K562 (cell line): ENCODE data around the gene C22orf39. TPM values are rescaled to one million over a fixed set of nuclear protein-coding genes. Genes with fewer than 3 reads are reported as not detected.

Source experiments
- ARID3A ChIP-seq: IDR thresholded peaks from 2 replicates; pipeline ENCODE4 v1.6.1; 2012; ENCODE audit warnings: low read depth, low read length, improper control_type of control experiment, borderline replicate concordance
- CBX3 ChIP-seq, 2 experiments: IDR thresholded peaks; 1 replicate in 1 of 2; 2 replicates in 1 of 2; pipeline ENCODE4 v1.6.1; 2012; ENCODE audit warnings: inconsistent platforms in 2 of 2, low read length in 2 of 2, borderline replicate concordance in 1 of 2, control low read depth in 1 of 2
- CEBPG ChIP-seq, 3 experiments: fragments of 200-800 bp in 1 of 3; sonication (Bioruptor generic) in 1 of 3; sonication (generic) in 1 of 3; formaldehyde crosslinking in 1 of 3; IDR thresholded peaks in 2 of 3; conservative IDR thresholded peaks in 1 of 3; 2 replicates each; pipeline versions ENCODE4 v1.6.1 to v1.8.0; 2016 to 2022; ENCODE audit warnings: missing compliant biosample characterization in 2 of 3, missing genetic modification characterization in 2 of 3, mild to moderate bottlenecking in 1 of 3, missing genetic modification reagents in 1 of 3
- DNMT1 ChIP-seq: fragments of 450-650 bp; IDR thresholded peaks from 2 replicates; pipeline ENCODE4 v1.6.1; 2016; ENCODE audit warnings: antibody characterized with exemption, mild to moderate bottlenecking
- ELF2 ChIP-seq: fragments of 250-450 bp; sonication (Bioruptor Pico); IDR thresholded peaks from 2 replicates; pipeline ENCODE4 v1.5.0; 2021; ENCODE audit warnings: mild to moderate bottlenecking
- FOS ChIP-seq: IDR thresholded peaks from 3 replicates; pipeline ENCODE4 v1.6.1; 2011; ENCODE audit not compliant: insufficient read length; ENCODE audit errors: extremely low read depth
- GTF3C2 ChIP-seq: IDR thresholded peaks from 3 replicates; pipeline ENCODE4 v1.6.1; 2011; ENCODE audit warnings: borderline replicate concordance, mild to moderate bottlenecking, moderate library complexity; ENCODE audit not compliant: insufficient read length; ENCODE audit errors: extremely low read depth
- HLTF ChIP-seq: fragments of 450-650 bp; IDR thresholded peaks from 2 replicates; pipeline ENCODE4 v1.6.1; 2016
- KLF13 ChIP-seq: fragments of 450-650 bp; IDR thresholded peaks from 2 replicates; pipeline ENCODE4 v1.6.1; 2016; ENCODE audit warnings: missing genetic modification characterization, low read depth, mild to moderate bottlenecking, missing compliant biosample characterization, moderate library complexity, borderline replicate concordance
- NFIX ChIP-seq: fragments of 250-450 bp; sonication (Bioruptor Pico); IDR thresholded peaks from 2 replicates; pipeline ENCODE4 v1.4.0; 2020; ENCODE audit warnings: low read depth, mild to moderate bottlenecking, moderate library complexity
- RB1 ChIP-seq: fragments of 450-650 bp; IDR thresholded peaks from 2 replicates; pipeline ENCODE4 v1.6.1; 2017; ENCODE audit warnings: low read depth, mild to moderate bottlenecking
- SNIP1 ChIP-seq: fragments of 450-650 bp; IDR thresholded peaks from 2 replicates; pipeline ENCODE4 v1.7.1; 2017; ENCODE audit warnings: low read depth, mild to moderate bottlenecking
- TAF9B ChIP-seq: fragments of 450-650 bp; IDR thresholded peaks from 2 replicates; pipeline ENCODE4 v1.6.1; 2018; ENCODE audit warnings: mild to moderate bottlenecking; ENCODE audit not compliant: partially characterized antibody
- TFAM ChIP-seq: fragments of 250-450 bp; sonication (Bioruptor Pico); conservative IDR thresholded peaks from 2 replicates; pipeline ENCODE4 v1.5.0; 2021; ENCODE audit warnings: mild to moderate bottlenecking, moderate library complexity
- ZNF398 ChIP-seq: fragments of 250-450 bp; sonication (Bioruptor Pico); IDR thresholded peaks from 2 replicates; pipeline ENCODE4 v1.8.0; 2021; ENCODE audit warnings: moderate library complexity, mild to moderate bottlenecking, inconsistent platforms
- ZNF696 ChIP-seq: fragments of 250-450 bp; sonication (Bioruptor Pico); conservative IDR thresholded peaks from 2 replicates; pipeline ENCODE4 v1.4.0; 2020; ENCODE audit warnings: mild to moderate bottlenecking, moderate library complexity
- ZSCAN29 ChIP-seq: fragments of 450-650 bp; IDR thresholded peaks from 2 replicates; pipeline ENCODE4 v1.6.1; 2017
- polyA plus RNA-seq, 8 experiments: library from polyadenylated mRNA; depleted of rRNA in 4 of 8; stranded (reverse) in 5 of 8; unstranded in 3 of 8; fragments of >200 nt; fragmentation: Nextera tagmentation in 2 of 8; fragmentation: Illumina TruSeq in 1 of 8; extraction: Ambion mirVana in 2 of 8; extraction: Trizol in 1 of 8; gene quantifications; 2 replicates each; pipeline versions ENCODE4 v1.2.1 to v1.2.3, GENCODE V29; 2011 to 2014; ENCODE audit warnings: inconsistent platforms in 1 of 8, missing spikeins in 1 of 8
- total RNA-seq, 7 experiments: library from RNA; depleted of rRNA in 6 of 7; stranded (reverse); fragments of >200 nt in 6 of 7; fragmentation: Illumina TruSeq in 2 of 7; extraction: Trizol in 2 of 7; gene quantifications; 2 replicates each; pipeline versions ENCODE4 v1.2.1 to v1.2.3, GENCODE V29; 2011 to 2021; ENCODE audit warnings: low replicate concordance in 1 of 7
- TF ChIP-seq, protein P1 (sequence below): fragments of 450-650 bp; IDR thresholded peaks from 2 replicates; pipeline ENCODE4 v1.6.1; 2017; ENCODE audit warnings: antibody characterized with exemption

The C22orf39 gene
- total and polyA plus RNA-seq, 9 of the 15 experiments (the other 6 are each of a cell fraction or from before 2014, with no cell fraction given), result 20.4 to 139 (median 66.8) TPM

DNA sequence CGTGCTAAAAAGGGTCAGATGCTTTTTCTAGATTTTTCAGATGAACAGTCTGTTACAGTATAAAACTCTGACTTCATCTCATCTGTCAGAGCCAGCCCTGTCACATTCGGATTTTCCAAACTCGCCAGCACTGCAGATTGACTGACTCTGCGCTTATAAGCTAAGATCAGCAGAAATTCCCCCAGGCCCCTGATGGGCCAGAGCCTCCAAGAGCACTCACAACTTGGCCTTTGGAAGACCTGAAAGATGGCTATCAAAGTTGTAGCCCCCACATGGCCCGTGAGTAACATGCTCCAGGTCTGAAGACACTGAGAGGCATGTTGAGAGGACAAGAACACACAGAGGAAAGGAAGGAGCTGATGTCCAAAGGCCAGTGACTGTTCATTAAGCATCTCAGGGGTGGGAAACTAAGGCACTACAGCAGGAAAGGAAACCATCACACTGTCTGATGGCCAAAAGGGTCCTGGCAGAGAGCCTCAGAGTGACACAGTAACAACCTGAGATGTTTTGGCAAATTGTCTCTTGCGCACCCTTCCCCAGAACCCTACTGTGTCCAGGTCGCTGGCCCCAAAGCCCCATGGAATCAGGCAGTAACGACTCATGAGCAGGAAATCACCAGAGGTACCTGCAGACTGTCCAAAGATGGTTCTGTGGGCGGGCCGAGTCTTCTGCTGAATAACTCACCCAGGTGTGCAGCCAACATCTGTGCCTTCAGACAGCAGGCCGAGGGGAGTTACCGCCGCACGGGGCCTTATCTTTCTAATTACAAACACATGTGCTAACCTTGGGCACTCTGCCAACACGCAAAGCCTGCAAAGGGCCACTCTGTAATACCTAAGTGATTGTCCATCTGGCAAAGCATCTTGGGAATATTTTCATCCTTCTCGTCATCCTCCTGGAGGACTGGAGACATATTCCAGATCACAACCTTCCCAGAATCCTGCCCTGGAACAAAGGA, 39.6 kb downstream of the C22orf39 start (continued):
- no peak for TF ChIP-seq ZNF696 (CRISPR knock-in tag)
- TF ChIP-seq, protein P1, sequence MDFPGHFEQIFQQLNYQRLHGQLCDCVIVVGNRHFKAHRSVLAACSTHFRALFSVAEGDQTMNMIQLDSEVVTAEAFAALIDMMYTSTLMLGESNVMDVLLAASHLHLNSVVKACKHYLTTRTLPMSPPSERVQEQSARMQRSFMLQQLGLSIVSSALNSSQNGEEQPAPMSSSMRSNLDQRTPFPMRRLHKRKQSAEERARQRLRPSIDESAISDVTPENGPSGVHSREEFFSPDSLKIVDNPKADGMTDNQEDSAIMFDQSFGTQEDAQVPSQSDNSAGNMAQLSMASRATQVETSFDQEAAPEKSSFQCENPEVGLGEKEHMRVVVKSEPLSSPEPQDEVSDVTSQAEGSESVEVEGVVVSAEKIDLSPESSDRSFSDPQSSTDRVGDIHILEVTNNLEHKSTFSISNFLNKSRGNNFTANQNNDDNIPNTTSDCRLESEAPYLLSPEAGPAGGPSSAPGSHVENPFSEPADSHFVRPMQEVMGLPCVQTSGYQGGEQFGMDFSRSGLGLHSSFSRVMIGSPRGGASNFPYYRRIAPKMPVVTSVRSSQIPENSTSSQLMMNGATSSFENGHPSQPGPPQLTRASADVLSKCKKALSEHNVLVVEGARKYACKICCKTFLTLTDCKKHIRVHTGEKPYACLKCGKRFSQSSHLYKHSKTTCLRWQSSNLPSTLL, result no peak
- TF ChIP-seq GTF3C2, result no peak
- TF ChIP-seq TFAM (CRISPR knock-in tag), result no peak
- TF ChIP-seq HLTF, result 0 out of 2 replicates have a peak, but pooled peaks have one; percentile 36
- no peak for TF ChIP-seq CEBPG (CRISPR knock-in tag; IDR thresholded peaks at IDR 0.05)
- TF ChIP-seq CEBPG (tag; conservative IDR thresholded peaks at IDR 0.05 in 1 of 2, IDR thresholded peaks at IDR 0.05 in 1 of 2), result no peak
- TF ChIP-seq KLF13, result peak; percentile 63; the same call in 1 of the 2 replicates
- TF ChIP-seq RB1, result no peak
- TF ChIP-seq CBX3 (IDR thresholded peaks at IDR 0.05; ENCODE audit: borderline replicate concordance in 1 of 2, low read length in 2 of 2), result peak in 1 of 2 experiments; percentile 80; a peak in 1 of 3 replicates
- no peak; the same call in 1 of the 2 replicates for TF ChIP-seq ARID3A
- no peak for TF ChIP-seq ZSCAN29
- no peak for TF ChIP-seq SNIP1
- no peak for TF ChIP-seq ZNF398 (CRISPR knock-in tag)
- TF ChIP-seq DNMT1, result no peak
- TF ChIP-seq NFIX (CRISPR knock-in tag), result peak; percentile 72
- no peak for TF ChIP-seq FOS
- no peak for TF ChIP-seq ELF2 (CRISPR knock-in tag)
- no peak for TF ChIP-seq TAF9B
